Stimulated activated CD8-positive, alpha-beta memory T cell treated with anti-CD3 and anti-CD28 coated beads, Interleukin-12 subunit alpha, Interleukin-12 subunit beta, amount 100 ng/mL, for 4 hours (primary cell): ENCODE measurements around the gene AP4S1.
"Not testable (repeated sequence)": the region's sequence is repeated elsewhere in the genome, so short reads cannot be mapped to it uniquely, and the experiment has no call there.

Experiments
- DNase-seq: peaks from one replicate; pipeline ENCODE4 v3.0.0-alpha.2; 2020; ENCODE audit warnings: low read depth

The AP4S1 gene

GRCh38 chr14:31086466-31086865 lies 61.0 kb downstream of the AP4S1 start:
- not testable (repeated sequence) for DNase-seq

- DNase-seq = no peak
Measured at GRCh38 chr14:31090883-31091764, 65.7 kb downstream of the AP4S1 start.

GRCh38 chr14:31092160-31092708 lies 66.8 kb downstream of the AP4S1 start:
- DNase-seq = no peak

GRCh38 chr14:31093884-31094839 lies 68.7 kb downstream of the AP4S1 start:
- not testable (repeated sequence) for DNase-seq

GRCh38 chr14:31095817-31096216 lies 70.4 kb downstream of the AP4S1 start:
- not testable (repeated sequence) for DNase-seq

- DNase-seq = no peak
Measured at GRCh38 chr14:31096255-31096654, 70.8 kb downstream of the AP4S1 start.

GRCh38 chr14:31097081-31097480 lies 71.6 kb downstream of the AP4S1 start:
- DNase-seq = no peak

- no peak for DNase-seq
Measured at GRCh38 chr14:31106768-31107167, 81.3 kb downstream of the AP4S1 start.

GRCh38 chr14:31109257-31109656 lies 83.8 kb downstream of the AP4S1 start:
- DNase-seq = no peak

GRCh38 chr14:31110872-31111271 lies 85.4 kb downstream of the AP4S1 start:
- DNase-seq = no peak

GRCh38 chr14:31113794-31114193 lies 88.3 kb downstream of the AP4S1 start:
- no peak for DNase-seq

GRCh38 chr14:31118892-31119291 lies 93.4 kb downstream of the AP4S1 start:
- no peak for DNase-seq

- no peak for DNase-seq
Measured at GRCh38 chr14:31122098-31122611, 96.7 kb downstream of the AP4S1 start.

GRCh38 chr14:31122921-31123320 lies 97.5 kb downstream of the AP4S1 start:
- DNase-seq = no peak

- no peak for DNase-seq
Measured at GRCh38 chr14:31124197-31124596, 98.7 kb downstream of the AP4S1 start.

- DNase-seq = no peak
Measured at GRCh38 chr14:31125231-31125630, 99.8 kb downstream of the AP4S1 start.

- no peak for DNase-seq
Measured at GRCh38 chr14:31126680-31127079, 101.2 kb downstream of the AP4S1 start.

- DNase-seq = no peak
Measured at GRCh38 chr14:31127690-31128089, 102.2 kb downstream of the AP4S1 start.

GRCh38 chr14:31128601-31129526 lies 103.4 kb downstream of the AP4S1 start:
- DNase-seq = no peak

GRCh38 chr14:31133133-31133532 lies 107.7 kb downstream of the AP4S1 start:
- no peak for DNase-seq
